AG09319 (cell line): ENCODE data around the gene ZNF407.
"Not testable (repeated sequence)": the region's sequence is repeated elsewhere in the genome, so short reads cannot be mapped to it uniquely, and the experiment has no call there.

Experiments
- DNase-seq: peaks from one replicate; pipeline ENCODE4 v3.0.0-alpha.2; 2010; ENCODE audit warnings: low read depth; ENCODE audit errors: extremely low read depth
- TF ChIP-seq, protein P1 (sequence below): IDR thresholded peaks from 2 replicates; pipeline ENCODE4 v1.5.1; 2011; ENCODE audit warnings: low read depth, mild to moderate bottlenecking, inconsistent platforms, low read length, moderate library complexity

The ZNF407 gene

DNA sequence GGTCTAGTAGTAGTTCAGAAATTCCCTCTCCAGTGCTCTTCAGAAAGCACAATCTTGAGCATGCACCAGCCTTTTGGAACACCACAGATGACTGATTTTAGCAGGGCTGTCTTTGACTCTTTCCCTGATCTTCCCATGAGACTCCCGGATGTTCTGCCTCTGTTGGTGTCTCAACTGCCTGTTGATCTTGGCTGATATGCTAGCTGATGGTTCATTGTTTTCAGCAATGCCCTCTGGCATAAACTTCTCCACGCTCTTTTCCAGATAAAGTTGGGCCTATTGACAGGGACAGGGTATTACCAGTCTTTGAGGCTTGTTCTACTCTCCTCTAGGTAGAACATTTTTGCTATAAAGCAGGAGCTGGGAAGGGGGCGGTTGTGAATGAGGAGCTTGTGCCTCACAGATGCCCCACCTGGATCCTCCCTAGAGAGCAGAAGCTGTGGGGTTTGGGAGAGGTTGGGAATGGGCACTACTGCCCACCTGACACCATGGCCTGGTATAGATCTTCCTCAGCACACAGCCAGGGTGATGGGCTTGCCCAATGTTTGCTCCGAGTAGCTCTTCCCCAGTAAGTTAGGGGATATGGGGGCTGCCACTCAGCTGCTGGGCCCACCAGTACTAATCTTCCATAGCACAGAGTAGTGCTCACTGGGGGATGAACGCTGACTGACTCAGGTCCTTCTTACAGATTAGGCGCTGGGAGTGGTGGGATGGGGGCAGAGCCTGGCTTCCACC, 500.0 kb downstream of the ZNF407 start:
- TF ChIP-seq, protein P1, sequence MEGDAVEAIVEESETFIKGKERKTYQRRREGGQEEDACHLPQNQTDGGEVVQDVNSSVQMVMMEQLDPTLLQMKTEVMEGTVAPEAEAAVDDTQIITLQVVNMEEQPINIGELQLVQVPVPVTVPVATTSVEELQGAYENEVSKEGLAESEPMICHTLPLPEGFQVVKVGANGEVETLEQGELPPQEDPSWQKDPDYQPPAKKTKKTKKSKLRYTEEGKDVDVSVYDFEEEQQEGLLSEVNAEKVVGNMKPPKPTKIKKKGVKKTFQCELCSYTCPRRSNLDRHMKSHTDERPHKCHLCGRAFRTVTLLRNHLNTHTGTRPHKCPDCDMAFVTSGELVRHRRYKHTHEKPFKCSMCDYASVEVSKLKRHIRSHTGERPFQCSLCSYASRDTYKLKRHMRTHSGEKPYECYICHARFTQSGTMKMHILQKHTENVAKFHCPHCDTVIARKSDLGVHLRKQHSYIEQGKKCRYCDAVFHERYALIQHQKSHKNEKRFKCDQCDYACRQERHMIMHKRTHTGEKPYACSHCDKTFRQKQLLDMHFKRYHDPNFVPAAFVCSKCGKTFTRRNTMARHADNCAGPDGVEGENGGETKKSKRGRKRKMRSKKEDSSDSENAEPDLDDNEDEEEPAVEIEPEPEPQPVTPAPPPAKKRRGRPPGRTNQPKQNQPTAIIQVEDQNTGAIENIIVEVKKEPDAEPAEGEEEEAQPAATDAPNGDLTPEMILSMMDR, result no peak
- DNase-seq, result no peak

- TF ChIP-seq, protein P1, result no peak
- no peak for DNase-seq
These were observed 503.4 kb downstream of the ZNF407 start for GRCh38 chr18:75100832-75101630.

GRCh38 chr18:75101916-75102315, 504.2 kb downstream of the ZNF407 start:
- DNase-seq, result no peak

DNA sequence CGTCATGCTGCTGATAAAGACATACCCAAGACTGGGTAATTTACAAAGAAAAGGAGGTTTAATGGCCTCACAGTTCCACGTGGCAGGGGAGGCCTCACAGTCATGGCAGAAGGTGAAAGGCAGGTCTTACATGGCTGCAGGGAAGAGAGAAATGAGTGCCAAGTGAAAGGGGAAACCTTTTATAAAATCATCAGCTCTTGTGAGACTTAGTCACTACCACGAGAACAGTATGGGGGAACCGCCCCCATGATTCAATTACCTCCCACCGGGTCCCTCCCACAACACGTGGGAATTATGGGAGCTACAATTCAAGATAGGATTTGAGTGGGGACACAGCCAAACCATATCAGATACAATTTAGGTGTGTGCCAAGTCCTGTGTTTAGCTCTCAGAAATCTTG, 506.4 kb downstream of the ZNF407 start:
- DNase-seq, result not testable (repeated sequence)

More at GRCh38 chr18:75101916-75102315, 504.2 kb downstream of the ZNF407 start:
- TF ChIP-seq, protein P1, result no peak

GRCh38 chr18:75104483-75104882, 506.8 kb downstream of the ZNF407 start:
- TF ChIP-seq, protein P1, result no peak
- no peak for DNase-seq

DNA sequence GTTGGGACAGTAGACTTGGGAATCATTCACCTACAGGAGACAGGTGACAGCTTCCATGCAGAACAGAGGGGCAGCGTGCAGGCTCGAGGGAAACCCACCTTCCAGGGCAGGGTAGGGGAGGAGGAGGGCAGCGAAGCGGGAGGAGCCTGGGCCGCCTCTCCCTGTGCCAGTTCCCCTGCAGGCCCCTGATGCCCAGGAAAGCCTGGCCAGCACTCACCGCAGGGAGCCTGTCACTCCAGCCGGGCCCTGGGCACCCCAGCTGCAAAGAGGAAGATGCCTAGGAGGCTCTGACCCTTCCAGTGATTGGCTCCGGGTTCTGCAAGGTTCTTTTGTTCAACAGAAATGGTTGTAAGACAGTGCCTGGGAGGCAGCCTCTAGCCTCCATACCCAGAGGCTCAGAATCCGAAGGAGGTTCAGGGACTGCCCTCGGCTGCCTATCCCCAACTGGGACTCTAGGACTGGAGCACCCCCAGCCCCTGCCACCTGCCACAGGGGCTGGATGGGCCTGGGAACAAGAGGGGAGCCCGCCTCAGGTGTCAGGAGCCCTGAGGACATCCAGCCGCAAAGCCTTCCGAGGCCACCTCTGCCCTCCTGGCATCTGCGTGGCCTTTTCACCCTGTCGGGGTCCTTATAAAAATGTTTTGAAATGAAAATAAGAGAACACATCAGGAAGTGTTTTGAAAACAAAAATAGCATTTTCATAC, 508.0 kb downstream of the ZNF407 start:
- TF ChIP-seq, protein P1, result no peak

DNA sequence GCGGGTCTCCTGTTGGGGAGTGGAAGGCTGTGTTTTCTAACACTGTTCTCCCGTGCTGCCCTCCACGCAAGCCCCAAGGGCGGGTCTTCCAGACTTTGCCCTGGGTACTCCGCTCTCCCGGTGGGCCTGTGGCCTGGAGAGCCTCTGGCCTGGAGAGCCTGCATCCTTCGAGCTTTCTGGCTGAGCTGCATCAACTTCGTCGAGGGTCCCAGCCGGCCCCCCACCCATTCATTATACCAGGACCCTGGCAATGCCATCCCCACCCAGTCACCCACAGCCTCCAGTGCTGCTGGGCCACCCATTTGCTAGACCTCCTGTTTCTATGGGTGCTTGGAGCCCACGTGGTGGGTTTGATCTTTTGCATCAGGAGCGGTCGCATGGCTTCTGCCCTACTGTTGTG, 509.1 kb downstream of the ZNF407 start:
- TF ChIP-seq, protein P1, result no peak
- DNase-seq, result no peak

More for the DNA sequence above, 508.0 kb downstream of the ZNF407 start:
- DNase-seq, result no peak
